Measurements from ENCODE around the gene XRCC6.

DNA sequence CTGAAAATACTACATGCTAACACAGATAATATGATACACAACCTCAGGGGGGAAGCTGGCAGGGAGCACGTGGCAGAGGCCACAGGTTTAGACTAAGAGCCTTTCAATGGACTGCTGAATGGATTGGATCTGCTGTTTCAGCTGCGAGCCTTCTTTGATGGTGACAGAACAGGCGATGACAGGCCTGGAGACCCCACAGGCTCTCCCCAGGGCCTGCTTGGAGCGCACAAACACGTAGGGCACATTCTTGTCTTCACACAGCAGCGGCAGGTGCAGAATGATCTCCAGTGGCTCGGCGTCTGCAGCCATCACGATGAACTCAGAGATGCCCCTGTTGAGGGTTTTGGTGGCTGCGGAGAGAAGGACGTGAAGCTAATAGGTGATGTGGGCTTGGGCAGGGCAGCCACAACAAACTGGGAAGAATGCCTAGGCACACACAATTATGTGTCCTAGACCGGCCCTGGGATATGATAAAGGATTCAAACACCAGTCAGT lies 53.8 kb downstream of the XRCC6 start:
- TF ChIP-seq ZNF274 (IDR thresholded peaks at IDR 0.05; ENCODE audit: low read depth, low read length) (no peak), YY1 (IDR thresholded peaks at IDR 0.05; ENCODE audit: insufficient read depth, insufficient read length) (no peak)

All from NT2/D1 (cell line).